ENCODE data around the gene UBR4.

DNA sequence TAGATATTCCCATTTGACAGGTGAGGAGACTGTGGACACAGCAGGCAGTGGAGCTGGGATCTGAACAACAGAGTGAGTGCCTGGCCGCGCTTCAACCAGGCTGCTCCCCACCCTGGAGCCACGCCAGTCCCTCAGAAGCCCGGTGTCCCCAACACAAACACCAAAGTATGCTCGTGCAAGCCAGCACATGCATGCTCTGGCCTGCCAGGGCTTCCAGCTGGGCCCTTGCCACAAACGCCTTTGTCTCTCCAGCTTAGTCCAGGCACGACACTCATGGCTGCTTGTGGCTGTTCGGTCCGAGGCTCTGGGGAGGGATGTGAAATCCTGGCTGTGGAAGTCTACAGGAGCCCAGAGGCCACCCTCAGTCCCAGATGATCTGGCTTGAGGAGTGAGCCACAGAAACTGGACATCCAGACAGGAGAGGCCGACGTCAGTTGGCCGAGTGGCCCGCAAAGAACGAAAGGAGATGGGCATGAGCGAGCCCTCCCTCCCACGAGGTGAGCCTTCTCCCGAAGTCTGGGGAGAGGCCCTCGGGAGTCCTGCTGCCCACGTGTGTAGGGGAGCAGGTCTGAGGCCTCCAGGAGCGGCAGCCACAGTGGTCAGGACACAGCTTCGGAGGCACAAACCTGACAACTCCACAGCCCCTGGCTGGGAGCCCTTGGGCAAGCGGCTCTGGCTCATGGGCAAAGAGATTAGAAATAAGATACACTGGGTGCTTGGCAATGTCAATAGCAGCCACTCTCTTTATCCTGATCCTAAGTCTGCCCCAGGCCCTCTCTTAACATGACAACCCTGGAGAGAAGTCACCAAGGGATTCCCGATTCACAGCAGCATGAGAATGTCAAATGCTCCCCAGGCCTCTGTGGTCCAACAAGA lies 136.5 kb downstream of the UBR4 start:
- TF ChIP-seq, protein P1, sequence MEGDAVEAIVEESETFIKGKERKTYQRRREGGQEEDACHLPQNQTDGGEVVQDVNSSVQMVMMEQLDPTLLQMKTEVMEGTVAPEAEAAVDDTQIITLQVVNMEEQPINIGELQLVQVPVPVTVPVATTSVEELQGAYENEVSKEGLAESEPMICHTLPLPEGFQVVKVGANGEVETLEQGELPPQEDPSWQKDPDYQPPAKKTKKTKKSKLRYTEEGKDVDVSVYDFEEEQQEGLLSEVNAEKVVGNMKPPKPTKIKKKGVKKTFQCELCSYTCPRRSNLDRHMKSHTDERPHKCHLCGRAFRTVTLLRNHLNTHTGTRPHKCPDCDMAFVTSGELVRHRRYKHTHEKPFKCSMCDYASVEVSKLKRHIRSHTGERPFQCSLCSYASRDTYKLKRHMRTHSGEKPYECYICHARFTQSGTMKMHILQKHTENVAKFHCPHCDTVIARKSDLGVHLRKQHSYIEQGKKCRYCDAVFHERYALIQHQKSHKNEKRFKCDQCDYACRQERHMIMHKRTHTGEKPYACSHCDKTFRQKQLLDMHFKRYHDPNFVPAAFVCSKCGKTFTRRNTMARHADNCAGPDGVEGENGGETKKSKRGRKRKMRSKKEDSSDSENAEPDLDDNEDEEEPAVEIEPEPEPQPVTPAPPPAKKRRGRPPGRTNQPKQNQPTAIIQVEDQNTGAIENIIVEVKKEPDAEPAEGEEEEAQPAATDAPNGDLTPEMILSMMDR (IDR thresholded peaks at IDR 0.05; ENCODE audit: poor library complexity, severe bottlenecking) = no peak
- no peak for TF ChIP-seq RAD21 (conservative IDR thresholded peaks at IDR 0.05)
- no peak for TF ChIP-seq MXI1 (conservative IDR thresholded peaks at IDR 0.05; ENCODE audit: poor library complexity, severe bottlenecking)
- no peak for TF ChIP-seq EZH2 (IDR thresholded peaks at IDR 0.05; ENCODE audit: borderline replicate concordance, insufficient read depth, low read length, poor library complexity, severe bottlenecking)
- no peak for TF ChIP-seq EP300 (conservative IDR thresholded peaks at IDR 0.05; ENCODE audit: poor library complexity, severe bottlenecking)
- TF ChIP-seq POLR2AphosphoS5 (IDR thresholded peaks at IDR 0.05) = no peak
- no peak for TF ChIP-seq TAF1 (IDR thresholded peaks at IDR 0.05; ENCODE audit: low read depth)
